Measurements from ENCODE around the gene VOPP1.

DNA sequence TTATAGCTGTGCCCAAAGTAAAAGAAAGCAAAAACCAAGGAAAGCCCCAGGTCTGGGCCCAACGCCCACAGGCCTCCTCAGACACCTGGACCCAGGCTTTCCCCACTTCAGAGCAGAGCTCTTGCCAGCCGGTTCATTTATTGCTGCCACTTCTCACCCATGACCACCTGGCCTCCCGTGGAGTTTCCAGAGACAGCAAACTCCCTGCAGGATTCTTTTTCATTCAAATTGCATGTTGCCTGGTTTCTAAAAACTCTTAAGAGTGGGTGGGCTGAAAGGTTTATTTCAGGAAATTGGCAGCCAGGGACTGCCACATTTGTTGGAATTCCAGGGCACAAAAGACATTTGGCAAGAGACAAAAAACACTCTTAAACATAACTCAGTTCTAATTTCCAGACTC, 4.7 kb downstream of the VOPP1 start:
- TF ChIP-seq POLR2A (IDR thresholded peaks at IDR 0.05; ENCODE audit: low read length) = no peak
- TF ChIP-seq GATA1 (IDR thresholded peaks at IDR 0.05; ENCODE audit: low read depth, low read length) = no peak

Data from erythroblast (primary cell).